Lower leg skin (tissue), 4 donors: ENCODE measurements around the gene GALNT2. TPM values are rescaled to one million over a fixed set of nuclear protein-coding genes. Genes with fewer than 3 reads are reported as not detected.

Source experiments
- DNase-seq, 2 donors: peaks; one replicate each; pipeline ENCODE4 v3.0.0-alpha.2; 2019; ENCODE audit warnings: low spot score in 2 of 2
- H3K4me3 ChIP-seq: fragments of 200-600 bp; sonication (generic); 2 replicates; pipeline ENCODE4 v1.5.1; 2017; ENCODE audit warnings: mild to moderate bottlenecking, low read depth; ENCODE audit not compliant: poor library complexity, severe bottlenecking
- CTCF ChIP-seq, 3 donors: fragments of 450-650 bp; IDR thresholded peaks; one replicate each; pipeline ENCODE4 v1.5.1; 2016; ENCODE audit warnings: antibody characterized with exemption in 3 of 3, mild to moderate bottlenecking in 3 of 3, moderate library complexity in 2 of 3
- POLR2A ChIP-seq, 2 donors: fragments of 450-650 bp; IDR thresholded peaks; one replicate each; pipeline ENCODE4 v1.6.1; 2016 to 2017; ENCODE audit warnings: antibody characterized with exemption in 2 of 2, mild to moderate bottlenecking in 1 of 2, moderate library complexity in 1 of 2
- WGBS, 2 donors: methylation state at CpG; one replicate each; pipeline ENCODE4 v1.1.5; 2018; 5-methylcytosine and 5-hydroxymethylcytosine counted together
- intact Hi-C: fragments of 100-400 bp; cut with DNase I; formaldehyde crosslinking; loops from one replicate; pipeline ENCODE4 v1.15.0; 2023; ENCODE audit warnings: low total_unique reads
- total RNA-seq, 4 donors: library from RNA; depleted of rRNA; stranded (reverse); fragments of >200 nt; gene quantifications; one replicate each; pipeline ENCODE4 v1.1.0, GENCODE V29; 2016

GALNT2 gene
- total RNA-seq, 4 donors from 2014 or later: 11.0 to 31.0 (median 20.2) TPM

GRCh38 chr1:230309646-230310177 lies 242.7 kb downstream of the GALNT2 start:
- intact Hi-C loops: loop anchor here (10.0 kb wide), 1 partner anchor 645 kb away; no protein-coding TSS in a partner anchor
- H3K4me3 ChIP-seq: no peak overlapping the region
- DNase-seq: no peak
- 92 to 95% methylated on average over 15 of the region's 15 CpGs for WGBS, 2 donors
- no peak for TF ChIP-seq POLR2A (IDR thresholded peaks at IDR 0.05)
- TF ChIP-seq CTCF (IDR thresholded peaks at IDR 0.05): no peak

GRCh38 chr1:230310381-230311163 lies 243.5 kb downstream of the GALNT2 start:
- H3K4me3 ChIP-seq: no peak overlapping the region
- peak; percentile 63 to 92 for DNase-seq
- TF ChIP-seq CTCF (IDR thresholded peaks at IDR 0.05) (peak in 1 of 3 donors; percentile 69), POLR2A (IDR thresholded peaks at IDR 0.05) (no peak)
- intact Hi-C loops: loop anchor here (10.0 kb wide), 1 partner anchor 646 kb away; no protein-coding TSS in a partner anchor
- 31 to 34% methylated on average over 14 of the region's 14 CpGs for WGBS, 2 donors

GRCh38 chr1:230312676-230313075 lies 245.6 kb downstream of the GALNT2 start:
- 70% methylated on average over 3 of the region's 3 CpGs for WGBS, 2 donors
- no peak overlapping the region for H3K4me3 ChIP-seq
- intact Hi-C loops: loop anchor here (10.0 kb wide), 1 partner anchor 648 kb away; no protein-coding TSS in a partner anchor
- TF ChIP-seq CTCF (IDR thresholded peaks at IDR 0.05) (no peak), POLR2A (IDR thresholded peaks at IDR 0.05) (no peak)
- DNase-seq: no peak

- intact Hi-C loops: loop anchor here (10.0 kb wide), 1 partner anchor 649 kb away; no protein-coding TSS in a partner anchor
Measured at GRCh38 chr1:230313453-230314141, 246.6 kb downstream of the GALNT2 start.

GRCh38 chr1:230314142-230314470 lies 247.1 kb downstream of the GALNT2 start:
- DNase-seq: no peak
- H3K4me3 ChIP-seq: no peak overlapping the region
- intact Hi-C loops: loop anchor here (10.0 kb wide), 1 partner anchor 649 kb away; no protein-coding TSS in a partner anchor
- TF ChIP-seq CTCF (IDR thresholded peaks at IDR 0.05) (no peak), POLR2A (IDR thresholded peaks at IDR 0.05) (no peak)
- 66 to 69% methylated on average over 8 of the region's 8 CpGs for WGBS, 2 donors

More at GRCh38 chr1:230313453-230314141, 246.6 kb downstream of the GALNT2 start:
- H3K4me3 ChIP-seq: no peak overlapping the region
- DNase-seq: no peak
- WGBS, 2 donors: 70 to 73% methylated on average over 12 of the region's 12 CpGs
- TF ChIP-seq CTCF (IDR thresholded peaks at IDR 0.05) (no peak), POLR2A (IDR thresholded peaks at IDR 0.05) (no peak)
